ENCODE results near the gene MYH7B. TPM values are rescaled to one million over a fixed set of nuclear protein-coding genes. Genes with fewer than 3 reads are reported as not detected.

The MYH7B gene
- 0.05 TPM in 1 of 2 replicates, not detected in the other for total RNA-seq

- DNase-seq (ENCODE audit: low read depth): peak; percentile 83
These were observed at the start of gene MYH7B, which contains the start of gene GSS for GRCh38 chr20:34955231-34956040. Gene MYH7B, plus strand, starts transcription at chr20:34955868. Its CDS starts 22,138 bp downstream, at chr20:34978006. Gene GSS, minus strand, starts transcription at chr20:34955806. Its CDS starts 3,954 bp downstream, at chr20:34951852.

GRCh38 chr20:34907616-34908469 lies 47.8 kb upstream of the MYH7B start:
- DNase-seq (ENCODE audit: low read depth): peak; percentile 98

GRCh38 chr20:34915131-34915530 lies 40.5 kb upstream of the MYH7B start:
- no peak for DNase-seq (ENCODE audit: low read depth)

GRCh38 chr20:34915749-34916455 lies 39.8 kb upstream of the MYH7B start:
- no peak for DNase-seq (ENCODE audit: low read depth)

GRCh38 chr20:34916774-34917354 lies 38.8 kb upstream of the MYH7B start:
- DNase-seq (ENCODE audit: low read depth): no peak

- no peak for DNase-seq (ENCODE audit: low read depth)
These were observed 35.6 kb upstream of the MYH7B start for GRCh38 chr20:34920055-34920454.

- DNase-seq (ENCODE audit: low read depth): no peak
These were observed 34.2 kb upstream of the MYH7B start for GRCh38 chr20:34921436-34921835.

GRCh38 chr20:34922654-34923381 lies 32.9 kb upstream of the MYH7B start:
- DNase-seq (ENCODE audit: low read depth): peak; percentile 96

GRCh38 chr20:34923414-34923813 lies 32.3 kb upstream of the MYH7B start:
- DNase-seq (ENCODE audit: low read depth): no peak

- DNase-seq (ENCODE audit: low read depth): no peak
These were observed 30.3 kb upstream of the MYH7B start for GRCh38 chr20:34925341-34925740.

- DNase-seq (ENCODE audit: low read depth): no peak
These were observed 29.7 kb upstream of the MYH7B start for GRCh38 chr20:34925981-34926380.

- DNase-seq (ENCODE audit: low read depth): no peak
These were observed 29.1 kb upstream of the MYH7B start for GRCh38 chr20:34926581-34926980.

GRCh38 chr20:34927736-34928135 lies 27.9 kb upstream of the MYH7B start:
- peak; percentile 77 for DNase-seq (ENCODE audit: low read depth)

- DNase-seq (ENCODE audit: low read depth): no peak
These were observed 27.3 kb upstream of the MYH7B start for GRCh38 chr20:34928411-34928810.

- no peak for DNase-seq (ENCODE audit: low read depth)
These were observed 23.9 kb upstream of the MYH7B start for GRCh38 chr20:34931771-34932170.

- no peak for DNase-seq (ENCODE audit: low read depth)
These were observed 17.1 kb upstream of the MYH7B start for GRCh38 chr20:34938466-34939163.

- DNase-seq (ENCODE audit: low read depth): peak; percentile 78
These were observed 15.6 kb upstream of the MYH7B start for GRCh38 chr20:34940081-34940481.

- no peak for DNase-seq (ENCODE audit: low read depth)
These were observed 14.4 kb upstream of the MYH7B start for GRCh38 chr20:34941226-34941625.

GRCh38 chr20:34942301-34942700 lies 13.4 kb upstream of the MYH7B start:
- DNase-seq (ENCODE audit: low read depth): no peak
